Activated naive CD4-positive, alpha-beta T cell treated with anti-CD3 and anti-CD28 coated beads, Interleukin-2, amount 50 U/mL, for 24 hours (primary cell): ENCODE measurements around the gene CNIH4.

Experiments used
- H3K27ac Mint-ChIP-seq: one replicate; pipeline ENCODE4 v1.8.0; 2021; ENCODE audit warnings: mild to moderate bottlenecking, mixed read lengths
- H3K27me3 Mint-ChIP-seq: one replicate; pipeline ENCODE4 v1.8.0; 2021; ENCODE audit warnings: mixed read lengths
- H3K36me3 Mint-ChIP-seq: one replicate; pipeline ENCODE4 v1.8.0; 2021; ENCODE audit warnings: mixed read lengths
- H3K4me1 Mint-ChIP-seq: one replicate; pipeline ENCODE4 v1.8.0; 2021; ENCODE audit warnings: mixed read lengths
- H3K4me3 Mint-ChIP-seq: one replicate; pipeline ENCODE4 v1.8.0; 2021; ENCODE audit warnings: mild to moderate bottlenecking, mixed read lengths
- H3K9me3 Mint-ChIP-seq: one replicate; pipeline ENCODE4 v1.8.0; 2021; ENCODE audit warnings: mixed read lengths

CNIH4 gene

GRCh38 chr1:224377676-224378006 lies 21.0 kb downstream of the CNIH4 start:
- no peaks in the 10 kb centered on the region for H3K9me3 Mint-ChIP-seq
- no peaks in the 10 kb centered on the region for H3K27me3 Mint-ChIP-seq
- peak overlapping the region; percentile 55 for H3K4me3 Mint-ChIP-seq
- peaks cover 95% of the 10 kb centered on the region for H3K4me1 Mint-ChIP-seq
- peak overlapping the region; percentile 90 for H3K27ac Mint-ChIP-seq
- peaks cover 27% of the 10 kb centered on the region for H3K36me3 Mint-ChIP-seq

GRCh38 chr1:224378855-224379631 lies 22.4 kb downstream of the CNIH4 start:
- no peaks in the 10 kb centered on the region for H3K27me3 Mint-ChIP-seq
- H3K36me3 Mint-ChIP-seq: peaks cover 23% of the 10 kb centered on the region

GRCh38 chr1:224380003-224380402 lies 23.3 kb downstream of the CNIH4 start:
- Mint-ChIP-seq H3K27me3 (no peaks in the 10 kb centered on the region), H3K4me1 (peaks cover 83% of the 10 kb centered on the region), H3K27ac (peak overlapping the region; percentile 73), H3K36me3 (peaks cover 24% of the 10 kb centered on the region), H3K4me3 (peak overlapping the region; percentile 78), H3K9me3 (no peaks in the 10 kb centered on the region)

More at GRCh38 chr1:224378855-224379631, 22.4 kb downstream of the CNIH4 start:
- peaks cover 93% of the 10 kb centered on the region for H3K4me1 Mint-ChIP-seq
- peak overlapping the region; percentile 67 for H3K27ac Mint-ChIP-seq
- no peaks in the 10 kb centered on the region for H3K9me3 Mint-ChIP-seq
- peak overlapping the region; percentile 78 for H3K4me3 Mint-ChIP-seq

- Mint-ChIP-seq H3K27ac (peak overlapping the region; percentile 87), H3K9me3 (no peaks in the 10 kb centered on the region), H3K36me3 (peaks cover 22% of the 10 kb centered on the region), H3K4me3 (peak overlapping the region; percentile 70), H3K27me3 (no peaks in the 10 kb centered on the region), H3K4me1 (peaks cover 79% of the 10 kb centered on the region)
Observed at GRCh38 chr1:224381880-224382548, 25.3 kb downstream of the CNIH4 start.

GRCh38 chr1:224383218-224383617 lies 26.5 kb downstream of the CNIH4 start:
- peaks cover 18% of the 10 kb centered on the region for H3K36me3 Mint-ChIP-seq
- H3K9me3 Mint-ChIP-seq: no peaks in the 10 kb centered on the region
- H3K4me1 Mint-ChIP-seq: peaks cover 79% of the 10 kb centered on the region
- H3K4me3 Mint-ChIP-seq: no peak overlapping the region
- H3K27ac Mint-ChIP-seq: peak overlapping the region; percentile 35
- no peaks in the 10 kb centered on the region for H3K27me3 Mint-ChIP-seq

GRCh38 chr1:224387302-224387912 lies 30.7 kb downstream of the CNIH4 start:
- Mint-ChIP-seq H3K9me3 (no peaks in the 10 kb centered on the region), H3K36me3 (peaks cover 26% of the 10 kb centered on the region), H3K27ac (peak overlapping the region; percentile 65), H3K4me1 (peaks cover 47% of the 10 kb centered on the region), H3K27me3 (no peaks in the 10 kb centered on the region), H3K4me3 (peak overlapping the region; percentile 33)

- H3K36me3 Mint-ChIP-seq: peaks cover 29% of the 10 kb centered on the region
- no peaks in the 10 kb centered on the region for H3K9me3 Mint-ChIP-seq
- H3K4me1 Mint-ChIP-seq: peaks cover 47% of the 10 kb centered on the region
- H3K27ac Mint-ChIP-seq: peak overlapping the region; percentile 72
- H3K27me3 Mint-ChIP-seq: no peaks in the 10 kb centered on the region
- no peak overlapping the region for H3K4me3 Mint-ChIP-seq
Observed at GRCh38 chr1:224387943-224388342, 31.3 kb downstream of the CNIH4 start.

GRCh38 chr1:224390517-224390916 lies 33.8 kb downstream of the CNIH4 start:
- Mint-ChIP-seq H3K4me1 (peaks cover 45% of the 10 kb centered on the region), H3K27me3 (no peaks in the 10 kb centered on the region), H3K4me3 (no peak overlapping the region), H3K9me3 (no peaks in the 10 kb centered on the region), H3K36me3 (peaks cover 24% of the 10 kb centered on the region), H3K27ac (peak overlapping the region; percentile 30)

- peaks cover 27% of the 10 kb centered on the region for H3K36me3 Mint-ChIP-seq
- H3K4me1 Mint-ChIP-seq: peaks cover 33% of the 10 kb centered on the region
- peak overlapping the region; percentile 30 for H3K27ac Mint-ChIP-seq
- no peaks in the 10 kb centered on the region for H3K9me3 Mint-ChIP-seq
- no peaks in the 10 kb centered on the region for H3K27me3 Mint-ChIP-seq
- H3K4me3 Mint-ChIP-seq: no peak overlapping the region
Observed at GRCh38 chr1:224392411-224393249, 36.0 kb downstream of the CNIH4 start.

GRCh38 chr1:224393294-224393693 lies 36.6 kb downstream of the CNIH4 start:
- no peaks in the 10 kb centered on the region for H3K9me3 Mint-ChIP-seq
- H3K4me1 Mint-ChIP-seq: peaks cover 26% of the 10 kb centered on the region
- peaks cover 27% of the 10 kb centered on the region for H3K36me3 Mint-ChIP-seq
- peak overlapping the region; percentile 32 for H3K27ac Mint-ChIP-seq
- H3K4me3 Mint-ChIP-seq: no peak overlapping the region
- no peaks in the 10 kb centered on the region for H3K27me3 Mint-ChIP-seq

- peak overlapping the region; percentile 65 for H3K27ac Mint-ChIP-seq
- H3K4me3 Mint-ChIP-seq: no peak overlapping the region
- peaks cover 15% of the 10 kb centered on the region for H3K36me3 Mint-ChIP-seq
- H3K27me3 Mint-ChIP-seq: no peaks in the 10 kb centered on the region
- H3K9me3 Mint-ChIP-seq: no peaks in the 10 kb centered on the region
- peaks cover 22% of the 10 kb centered on the region for H3K4me1 Mint-ChIP-seq
Observed at GRCh38 chr1:224399887-224400286, 43.2 kb downstream of the CNIH4 start.

GRCh38 chr1:224402472-224403036 lies 45.9 kb downstream of the CNIH4 start:
- Mint-ChIP-seq H3K4me3 (no peak overlapping the region), H3K36me3 (peaks cover 21% of the 10 kb centered on the region), H3K9me3 (no peaks in the 10 kb centered on the region), H3K4me1 (peaks cover 35% of the 10 kb centered on the region), H3K27me3 (no peaks in the 10 kb centered on the region), H3K27ac (no peak overlapping the region)

GRCh38 chr1:224404916-224405603 lies 48.4 kb downstream of the CNIH4 start:
- Mint-ChIP-seq H3K27me3 (no peaks in the 10 kb centered on the region), H3K9me3 (no peaks in the 10 kb centered on the region), H3K4me3 (no peak overlapping the region), H3K27ac (peak overlapping the region; percentile 42), H3K4me1 (peaks cover 45% of the 10 kb centered on the region), H3K36me3 (peaks cover 23% of the 10 kb centered on the region)

- no peaks in the 10 kb centered on the region for H3K27me3 Mint-ChIP-seq
- H3K4me1 Mint-ChIP-seq: peaks cover 45% of the 10 kb centered on the region
- no peak overlapping the region for H3K4me3 Mint-ChIP-seq
- peak overlapping the region; percentile 42 for H3K27ac Mint-ChIP-seq
- H3K36me3 Mint-ChIP-seq: peaks cover 23% of the 10 kb centered on the region
- no peaks in the 10 kb centered on the region for H3K9me3 Mint-ChIP-seq
Observed at GRCh38 chr1:224405604-224405970, 48.9 kb downstream of the CNIH4 start.

- H3K9me3 Mint-ChIP-seq: no peaks in the 10 kb centered on the region
- peaks cover 23% of the 10 kb centered on the region for H3K36me3 Mint-ChIP-seq
- no peaks in the 10 kb centered on the region for H3K27me3 Mint-ChIP-seq
- H3K27ac Mint-ChIP-seq: peak overlapping the region; percentile 70
- no peak overlapping the region for H3K4me3 Mint-ChIP-seq
- H3K4me1 Mint-ChIP-seq: peaks cover 45% of the 10 kb centered on the region
Observed at GRCh38 chr1:224406216-224406615, 49.5 kb downstream of the CNIH4 start.
